Amniotic epithelial cell (primary cell): ENCODE measurements around the gene KCNA1.
"Not testable (repeated sequence)": the region's sequence is repeated elsewhere in the genome, so short reads cannot be mapped to it uniquely, and the experiment has no call there.

Source experiments
- DNase-seq: peaks from one replicate; pipeline ENCODE4 v3.0.0-alpha.2; 2010; ENCODE audit warnings: low read depth

KCNA1 gene

DNA sequence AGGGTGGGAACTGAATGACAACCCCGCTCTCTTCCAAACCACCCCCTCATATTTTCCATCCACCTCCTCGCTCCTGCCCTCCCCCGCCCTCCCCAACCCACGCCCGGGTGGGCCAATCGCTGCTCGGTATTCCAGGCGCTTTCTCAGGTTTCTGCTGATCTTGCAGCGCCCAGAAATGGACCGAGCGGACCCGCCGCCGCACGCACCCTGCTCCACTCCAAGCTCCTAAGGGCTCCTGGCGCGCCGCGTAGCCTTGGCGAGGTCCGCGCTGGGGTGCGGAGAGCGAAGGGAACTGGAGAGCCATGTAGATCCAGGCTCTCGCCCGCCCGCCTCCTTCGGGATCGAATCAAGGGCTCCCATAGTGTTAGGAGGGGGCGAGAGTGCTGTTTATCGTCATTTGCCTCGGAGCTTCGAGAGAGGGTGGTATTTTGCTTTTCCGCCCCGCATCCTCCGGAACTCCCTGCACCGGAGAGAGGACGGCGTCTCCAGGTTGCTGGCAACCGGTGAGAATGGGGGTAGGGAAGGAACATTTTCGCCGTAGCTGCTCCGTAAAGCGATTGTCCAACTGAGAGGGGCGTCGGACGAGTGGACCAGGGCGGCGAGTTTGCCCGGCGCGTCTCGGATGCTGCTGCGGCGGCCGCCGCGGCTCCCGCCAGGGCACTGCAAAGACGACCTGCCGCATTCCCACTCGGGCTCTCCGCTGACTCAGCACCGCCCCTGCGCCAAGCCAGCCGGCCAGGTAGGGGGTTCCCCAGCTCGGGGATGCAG is at the start of gene KCNA1:
Gene KCNA1, plus strand, starts transcription at position 172 of the 768 bp plus-strand sequence. CDS start 1,474 bp downstream, outside the sequence.
- no peak for DNase-seq

DNA sequence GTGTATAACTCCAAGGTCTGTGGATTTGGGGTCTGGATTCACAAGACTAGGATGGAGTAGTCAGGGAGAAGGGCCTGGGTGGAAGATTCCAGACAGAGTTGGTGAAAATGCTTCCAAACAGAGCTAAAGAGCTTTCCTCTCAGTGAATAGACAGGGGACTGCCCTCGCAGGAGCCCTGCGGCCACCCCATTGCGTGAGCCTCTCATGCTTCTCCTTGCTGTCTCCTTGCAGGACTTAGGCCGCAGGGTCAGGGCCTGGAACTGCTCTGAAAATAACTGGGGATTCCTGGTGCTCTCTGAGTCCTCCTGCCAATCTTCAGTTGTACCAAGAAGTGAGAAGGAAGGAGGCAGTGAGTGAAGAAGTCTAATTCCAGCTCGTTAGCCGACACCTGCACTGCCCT is 49.0 kb upstream of the KCNA1 start:
- no peak for DNase-seq

DNA sequence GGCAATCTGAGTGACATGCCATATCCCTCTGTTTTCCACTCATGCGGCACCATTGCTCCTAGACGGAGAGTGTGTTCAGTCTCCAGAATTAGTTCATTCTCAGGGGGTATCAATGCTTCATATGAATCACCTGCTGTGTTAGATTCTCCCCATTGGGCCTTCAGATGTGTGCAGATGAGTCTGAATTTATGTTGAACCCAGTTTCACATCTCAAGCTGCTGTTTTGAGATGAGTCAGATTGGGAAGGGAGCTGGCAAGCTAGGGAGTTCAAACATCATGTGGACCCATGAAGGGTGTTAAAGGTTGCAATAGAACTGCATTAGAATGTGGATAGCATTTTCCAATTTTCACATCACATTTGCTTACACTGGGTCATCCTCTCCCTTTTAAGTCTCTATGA is 46.9 kb upstream of the KCNA1 start:
- DNase-seq: no peak

DNA sequence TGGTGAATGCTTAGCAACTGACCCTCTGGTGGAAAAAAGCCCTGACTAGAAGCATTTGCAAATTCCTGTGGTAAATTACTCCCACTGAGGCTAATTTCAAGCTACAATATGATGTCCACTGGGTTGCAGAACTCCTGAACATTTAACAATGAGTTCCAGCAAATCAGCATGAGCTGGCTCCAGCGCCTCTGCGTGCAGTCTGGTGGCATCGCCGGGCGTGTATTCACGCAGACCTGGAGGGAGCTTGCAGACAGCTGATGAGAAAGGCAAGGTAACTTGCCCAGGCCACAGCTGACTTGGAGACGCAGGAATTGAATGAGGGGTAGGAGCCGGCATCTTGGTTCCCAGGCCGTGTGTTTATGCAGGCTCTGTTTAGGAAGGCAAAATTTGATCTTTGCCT is 45.1 kb upstream of the KCNA1 start:
- no peak for DNase-seq

DNA sequence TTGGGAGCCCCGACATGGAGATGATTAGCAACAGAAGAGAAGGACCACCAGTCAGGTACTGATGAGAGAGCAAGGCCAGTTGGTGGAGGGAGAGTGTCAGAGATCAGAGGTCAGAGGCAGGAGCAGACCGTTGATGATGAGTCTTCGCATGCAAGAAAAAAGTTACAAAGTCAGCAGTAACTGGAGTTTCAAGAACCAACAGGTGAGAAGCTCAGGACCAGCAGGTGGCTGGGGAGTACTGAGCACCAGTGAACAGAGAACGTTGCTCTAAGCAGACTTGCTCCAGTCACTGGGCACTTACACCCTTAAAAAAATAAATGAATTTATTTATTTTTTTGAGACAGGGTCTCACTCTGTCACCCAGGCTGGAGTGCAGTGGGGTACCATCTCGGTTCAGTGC is 44.5 kb upstream of the KCNA1 start:
- DNase-seq: no peak

DNA sequence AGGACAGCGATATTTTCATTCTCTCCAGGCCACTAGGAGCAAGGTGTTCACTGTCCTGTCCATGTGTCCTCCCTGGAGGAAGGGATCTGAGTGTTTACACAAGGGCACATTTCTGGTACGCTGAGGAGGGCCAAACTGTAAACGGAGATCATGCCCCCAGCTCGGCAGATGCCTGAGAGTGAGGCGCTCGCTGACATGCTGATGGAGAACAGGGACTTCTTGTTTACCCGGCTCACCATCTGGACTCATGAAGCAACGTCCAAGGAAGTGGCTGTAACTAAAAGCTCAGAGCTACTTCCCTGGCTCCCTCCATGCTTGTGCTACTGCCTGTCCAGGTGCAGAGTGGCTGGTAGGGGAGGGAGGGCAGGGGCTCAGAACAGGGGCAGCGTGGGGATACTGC is 43.4 kb upstream of the KCNA1 start:
- no peak for DNase-seq

DNA sequence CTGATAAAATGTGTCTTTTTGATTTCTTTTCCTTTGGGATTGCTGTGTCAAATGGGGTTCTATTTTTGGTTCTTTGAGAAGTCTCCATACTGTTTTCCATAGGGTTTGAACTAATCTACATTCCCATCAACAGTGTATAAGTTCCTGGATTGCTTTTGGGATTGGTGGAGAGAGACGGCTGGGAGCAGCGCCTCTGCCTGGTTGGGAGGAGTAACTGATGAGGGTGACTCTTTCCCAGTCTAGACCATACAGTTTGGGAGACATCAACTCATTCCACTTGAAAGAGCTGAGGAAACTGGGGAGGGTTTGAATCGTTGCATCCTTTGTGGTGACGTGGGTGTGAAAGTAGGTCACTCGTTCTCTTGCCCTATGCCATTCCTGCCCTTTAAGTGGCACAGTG is 42.3 kb upstream of the KCNA1 start:
- DNase-seq: no peak

DNA sequence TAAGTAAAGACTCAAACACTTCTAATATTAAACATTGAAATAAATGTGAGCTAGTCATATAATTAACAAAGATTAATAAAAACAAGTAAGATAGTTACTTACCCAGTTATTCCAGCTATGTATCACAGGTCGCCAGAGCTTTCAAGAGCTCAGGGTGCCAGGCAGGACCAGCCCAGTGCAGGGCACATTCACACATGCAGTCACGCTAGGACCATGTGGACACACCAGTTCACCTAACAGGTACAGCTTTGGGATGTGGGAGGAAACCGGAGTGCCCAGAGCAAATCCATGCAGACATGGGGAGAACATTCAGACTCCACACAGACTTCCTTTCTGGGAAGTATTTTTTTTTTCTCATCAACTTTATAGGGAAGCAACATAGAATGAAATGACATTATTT is 39.3 kb upstream of the KCNA1 start:
- no peak for DNase-seq

DNA sequence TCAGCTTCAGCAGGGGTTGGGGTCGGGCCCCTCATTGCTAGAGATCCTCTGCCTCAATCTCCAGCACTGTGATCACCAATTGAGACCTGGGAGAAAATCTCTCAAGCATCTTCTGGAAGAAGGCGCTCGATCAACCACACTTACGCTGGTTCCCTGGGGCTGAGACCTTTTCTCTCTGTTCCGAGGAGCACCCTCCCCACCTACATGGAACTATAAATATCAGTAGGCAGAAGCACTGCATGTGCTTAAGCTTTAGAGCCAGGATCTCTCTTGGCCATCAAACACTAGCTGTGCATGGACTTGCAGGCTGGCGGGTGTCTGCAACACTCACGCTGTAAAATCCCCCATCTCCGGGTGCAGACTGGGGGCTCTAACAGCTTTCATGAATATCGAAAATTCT is 38.2 kb upstream of the KCNA1 start:
- DNase-seq: no peak

DNA sequence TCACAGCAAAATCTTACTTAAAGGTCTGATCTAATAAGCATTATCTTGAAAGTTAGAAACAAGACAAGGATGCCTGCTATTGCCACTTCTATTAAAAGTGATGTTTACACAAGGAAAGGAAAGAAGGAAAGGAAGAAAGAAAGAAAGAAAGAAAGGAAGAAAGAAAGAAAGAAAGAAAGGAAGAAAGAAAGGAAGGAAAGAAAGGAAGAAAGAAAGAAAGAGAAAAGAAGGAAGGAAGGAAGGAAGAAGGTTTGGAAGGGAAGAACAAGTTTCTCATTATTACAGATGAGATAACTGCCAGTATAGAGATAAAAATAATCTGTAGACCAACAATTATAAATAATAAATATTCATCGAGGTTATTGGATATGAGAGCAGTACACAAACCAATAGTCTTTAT is 35.8 kb upstream of the KCNA1 start:
- no peak for DNase-seq

DNA sequence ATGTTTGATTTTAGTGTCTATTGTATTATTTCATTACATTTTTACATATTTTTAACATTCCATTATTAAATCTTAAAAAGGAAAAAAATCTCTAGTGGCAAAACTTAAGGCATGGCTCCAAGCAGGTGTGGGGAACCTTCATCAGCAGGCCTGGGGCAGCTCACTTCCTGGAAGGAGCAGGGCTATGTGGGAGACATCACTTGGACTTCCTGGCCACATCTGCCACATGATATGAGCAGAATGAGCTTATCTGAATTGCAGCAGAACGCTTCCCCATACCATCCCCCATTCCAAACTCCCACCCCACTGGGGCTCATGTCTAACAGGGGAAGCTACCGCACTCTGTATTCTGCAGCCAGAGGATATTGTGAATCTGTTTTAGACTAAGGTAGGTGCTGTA is 35.0 kb upstream of the KCNA1 start:
- no peak for DNase-seq

DNA sequence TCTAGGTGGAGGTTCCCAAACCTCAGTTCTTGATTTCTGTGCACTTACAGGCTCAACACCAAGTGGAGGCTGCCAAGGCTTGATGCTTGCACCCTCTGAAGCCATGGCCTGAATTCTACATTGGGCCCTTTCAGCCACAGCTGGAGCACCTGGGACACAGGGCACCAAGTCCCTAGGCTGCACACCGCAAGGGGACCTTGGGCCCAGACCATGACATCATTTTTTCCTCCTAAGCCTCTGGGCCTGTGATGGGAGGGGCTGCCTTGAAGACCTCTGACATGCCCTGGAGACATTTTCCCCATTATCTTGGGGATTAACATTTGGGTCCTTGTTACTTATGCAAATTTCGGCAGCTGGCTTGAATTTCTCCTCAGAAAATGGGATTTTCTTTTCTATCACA is 30.2 kb upstream of the KCNA1 start:
- DNase-seq: not testable (repeated sequence)

DNA sequence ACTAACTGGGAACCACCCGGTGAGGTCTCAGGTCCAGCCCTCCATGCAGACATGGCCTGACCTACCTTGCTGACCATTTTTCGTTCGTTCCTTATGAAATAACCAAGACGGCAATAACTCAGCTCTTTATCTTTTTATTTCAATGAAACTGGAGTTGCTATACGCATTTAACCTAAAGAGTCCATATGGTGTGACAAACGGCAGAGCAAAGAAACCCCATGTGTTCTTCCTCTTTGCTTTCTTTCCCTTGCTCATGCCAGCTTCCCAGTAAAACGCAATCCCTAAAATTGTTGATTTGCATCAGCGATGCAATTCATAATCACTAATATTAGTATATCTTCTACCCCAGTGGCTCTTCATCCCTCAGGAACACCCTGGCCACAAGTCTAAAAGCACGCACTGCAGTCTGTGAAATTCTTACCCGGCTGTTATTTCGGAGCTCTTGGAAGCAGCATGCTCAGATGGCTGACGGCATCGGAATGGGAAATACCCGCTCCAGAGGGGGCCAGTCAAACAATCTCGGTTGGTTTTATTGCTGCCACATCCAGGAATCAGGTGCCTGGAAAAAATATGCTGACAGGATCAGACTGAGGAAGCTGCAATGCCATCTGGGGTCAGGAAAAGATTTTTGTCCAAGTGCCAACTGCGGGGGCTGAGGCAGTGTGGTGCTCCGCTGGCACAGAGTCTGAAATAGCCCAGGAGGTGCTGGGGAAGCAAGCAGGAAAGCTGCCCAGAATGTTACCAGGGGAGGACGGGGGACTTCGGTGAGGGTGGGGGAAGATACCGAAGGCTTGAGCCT is 28.2 kb upstream of the KCNA1 start:
- DNase-seq: no peak

DNA sequence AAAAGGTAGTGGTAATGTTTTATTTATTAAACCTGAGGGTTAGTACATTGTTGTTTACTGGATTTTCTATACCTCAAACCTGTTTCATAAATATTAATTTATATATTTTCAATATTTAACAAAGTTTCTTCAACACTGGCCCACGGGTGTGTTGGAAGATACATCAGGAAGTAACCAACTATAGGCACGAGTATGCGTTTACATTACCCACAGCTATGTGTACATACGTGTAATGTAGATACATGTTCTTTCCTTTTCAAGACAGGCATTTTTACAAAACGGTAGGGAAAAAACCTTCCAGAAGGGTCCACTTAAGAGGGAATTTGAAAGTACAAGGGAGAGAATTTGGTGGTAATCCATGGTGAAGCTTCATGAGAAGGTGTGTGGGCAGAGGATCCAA is 17.8 kb upstream of the KCNA1 start:
- DNase-seq: no peak

DNA sequence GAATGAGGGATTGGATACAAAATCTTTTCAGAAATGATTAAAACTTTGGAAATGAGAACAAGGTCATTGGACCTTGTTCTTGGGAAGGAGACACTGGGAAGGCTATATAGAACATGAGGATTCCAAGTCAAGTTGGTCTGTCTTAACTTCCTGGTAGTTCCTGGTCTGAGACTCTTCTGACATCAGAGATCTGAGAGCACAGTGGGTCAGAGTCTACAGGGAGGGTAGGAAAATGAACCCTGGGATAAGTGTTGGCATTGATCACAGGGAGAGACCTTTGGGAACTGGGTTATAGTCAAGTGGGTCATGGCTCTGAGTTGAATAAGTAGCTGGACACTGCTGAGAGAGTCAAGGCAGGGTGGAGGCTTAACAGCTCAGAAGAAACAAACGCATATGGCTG is 17.3 kb upstream of the KCNA1 start:
- DNase-seq: no peak

DNA sequence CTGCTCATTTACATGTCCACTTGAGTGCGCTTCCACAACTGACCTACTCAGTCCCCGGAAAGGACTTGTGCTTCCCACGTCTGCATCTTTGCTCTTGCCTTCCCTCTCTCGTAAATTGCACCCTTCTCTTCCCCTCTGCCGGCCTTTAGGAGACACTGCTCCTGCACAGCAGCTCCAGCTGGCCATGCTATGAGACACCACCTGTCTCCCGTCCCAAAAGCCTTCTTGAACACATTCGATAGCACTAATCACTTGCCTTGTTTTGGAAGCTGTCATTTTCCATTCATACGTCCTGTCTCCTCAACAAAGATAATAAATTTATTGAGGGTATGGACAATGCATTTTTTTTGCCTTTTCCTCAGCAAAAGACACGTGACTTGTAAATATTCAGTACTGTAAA is 15.7 kb upstream of the KCNA1 start:
- DNase-seq: no peak

DNA sequence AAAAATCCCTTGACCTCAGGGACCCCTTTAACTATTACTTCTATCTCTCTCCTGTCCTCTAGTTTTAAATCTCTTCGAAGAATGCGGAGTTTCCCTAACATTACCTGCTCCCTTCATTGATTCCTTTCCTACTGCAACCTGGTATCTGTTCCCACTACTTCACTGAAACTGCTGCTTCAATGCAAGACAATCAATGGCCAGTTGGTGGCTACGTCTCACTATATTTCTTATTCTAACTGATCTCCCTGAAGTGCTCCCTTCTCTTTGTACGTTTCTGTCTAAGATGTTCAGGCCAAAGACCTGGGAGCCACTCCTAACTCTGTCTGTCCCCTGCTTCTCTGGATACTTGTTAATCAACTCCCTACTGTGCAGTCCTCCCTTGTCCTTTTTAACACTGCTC is 10.3 kb upstream of the KCNA1 start:
- DNase-seq: no peak

DNA sequence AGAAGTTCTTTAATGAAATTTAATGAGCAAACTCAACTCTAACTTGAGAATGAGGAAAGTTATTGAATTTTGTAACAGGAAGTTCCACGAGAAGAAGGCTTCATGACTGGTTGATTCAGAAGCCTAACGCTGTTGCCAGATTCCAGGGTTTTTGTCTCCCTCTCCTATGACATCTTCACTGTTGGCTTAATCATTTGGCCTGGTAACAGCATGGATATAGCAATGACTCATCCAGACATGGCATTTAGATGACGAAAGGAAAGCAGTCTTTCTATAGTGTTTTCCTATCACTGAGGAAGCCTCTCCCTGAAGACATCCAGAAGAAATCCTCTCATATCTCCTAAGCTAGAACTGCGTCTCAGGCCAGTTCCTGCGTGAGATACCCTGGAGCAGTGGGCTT is 9.4 kb upstream of the KCNA1 start:
- DNase-seq: no peak

DNA sequence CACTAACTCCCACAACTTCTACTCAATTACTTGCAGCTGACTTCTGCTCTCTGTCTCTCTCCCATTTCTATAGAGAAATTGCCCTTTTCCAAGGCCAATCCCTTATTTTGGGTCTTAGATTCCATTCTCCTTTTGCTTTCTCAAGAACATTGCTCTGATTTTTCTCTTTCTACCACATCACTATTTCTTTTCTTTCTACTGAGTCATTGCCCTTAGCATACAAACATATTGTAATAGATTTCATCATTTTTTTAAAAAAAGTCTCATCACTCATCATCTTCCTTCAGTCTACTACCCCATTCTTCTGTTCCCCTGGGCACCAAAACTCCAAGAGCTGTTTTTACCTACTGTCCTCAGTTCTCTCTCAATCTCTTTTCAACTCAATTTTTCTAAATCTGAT is 4.4 kb upstream of the KCNA1 start:
- no peak for DNase-seq

DNA sequence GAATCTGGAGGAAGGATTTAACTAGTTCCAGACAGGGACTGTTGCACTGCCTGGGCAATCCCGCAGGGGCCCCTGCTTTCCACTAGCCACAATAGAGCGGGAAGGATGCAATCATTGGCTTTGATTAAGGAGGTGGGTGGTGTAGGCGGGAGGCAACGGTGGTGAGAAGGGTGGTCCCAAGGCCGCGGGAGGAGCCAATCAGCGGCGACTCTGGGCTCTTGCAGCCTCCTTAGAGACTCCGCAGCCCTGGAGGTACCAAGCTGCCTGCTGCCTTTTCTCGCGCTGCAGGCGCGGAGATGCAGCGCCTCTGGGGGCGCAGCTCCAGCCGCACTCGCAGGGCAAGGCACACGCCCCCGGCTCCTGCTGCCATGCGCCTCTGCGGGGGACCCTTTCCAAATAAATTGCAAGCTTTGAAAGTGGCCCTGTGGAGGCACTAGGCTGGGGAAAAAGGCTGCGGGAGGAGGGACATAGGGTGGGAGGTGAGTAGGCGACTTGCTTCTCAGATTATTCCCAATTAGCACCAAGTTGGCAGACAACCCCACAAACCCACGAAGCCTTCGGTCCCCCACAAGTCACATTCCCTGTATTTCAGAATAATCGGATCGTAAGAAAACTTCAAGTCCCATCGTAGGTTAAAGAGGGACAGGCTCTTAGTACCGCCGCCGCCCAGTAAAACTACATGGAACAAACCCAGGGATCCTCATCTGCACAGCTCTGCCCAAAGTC is 858 bp upstream of the KCNA1 start:
- no peak for DNase-seq

DNA sequence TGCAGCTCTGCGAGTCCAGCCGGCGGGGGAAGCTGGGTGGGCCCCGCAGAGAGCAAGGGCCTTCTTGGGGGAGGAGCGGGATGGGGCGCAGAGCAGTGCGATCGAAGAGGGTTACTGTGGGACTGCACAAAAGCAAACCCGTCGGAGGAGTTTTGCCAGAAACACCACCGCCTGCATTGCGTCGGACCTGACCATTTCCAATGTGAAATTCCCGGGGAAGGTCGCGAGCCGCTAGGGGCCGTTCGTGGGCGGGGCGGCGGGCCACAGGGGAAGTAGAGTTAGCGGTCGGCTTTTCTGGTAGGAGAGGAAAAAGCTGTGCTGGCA is 333 bp upstream of the KCNA1 start:
- no peak for DNase-seq

DNA sequence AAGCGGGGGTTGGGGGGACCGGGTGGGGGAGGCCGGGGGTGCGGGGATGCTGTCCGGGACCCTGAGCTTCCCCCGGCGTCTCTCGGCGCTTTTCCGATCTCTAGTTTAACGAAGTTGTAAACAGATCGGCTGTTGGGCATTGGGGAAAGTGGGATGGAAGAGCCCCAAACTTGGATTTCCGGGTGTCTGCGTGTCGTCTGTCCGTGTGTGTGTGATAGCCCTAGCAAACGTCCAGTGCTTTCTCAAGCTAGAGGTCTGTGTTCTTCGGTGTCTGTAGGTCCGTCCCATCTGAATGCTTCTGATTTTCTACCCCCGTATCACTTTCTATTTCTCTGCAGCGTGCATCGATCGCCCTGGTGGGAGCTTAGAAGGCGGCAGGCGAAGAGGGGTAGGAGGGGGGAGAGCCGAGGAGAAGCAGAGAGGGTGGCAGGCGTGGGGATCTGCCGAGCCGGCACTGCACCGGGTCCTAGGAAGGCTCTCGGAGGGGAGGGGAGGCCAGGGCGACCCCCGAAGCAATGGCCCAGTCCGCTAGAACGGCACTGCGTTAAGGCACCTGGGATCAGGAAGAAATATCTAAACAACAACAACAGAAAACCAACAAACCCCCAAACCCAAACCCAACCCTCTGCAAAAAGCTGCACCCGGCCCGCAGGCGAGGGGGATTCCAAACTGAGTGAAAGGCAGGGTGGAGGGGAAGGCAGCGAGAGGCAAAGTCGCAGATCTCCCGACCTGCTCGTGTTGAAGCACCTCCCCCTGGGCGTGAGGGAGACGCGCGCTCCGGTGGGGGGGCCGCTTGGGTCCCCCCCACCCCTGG is 1.0 kb downstream of the KCNA1 start:
- no peak for DNase-seq
